ENCODE measurements around the gene ANKRD33B. TPM values are rescaled to one million over a fixed set of nuclear protein-coding genes. Genes with fewer than 3 reads are reported as not detected.

ANKRD33B gene
- total and polyA plus RNA-seq, 2 of the 8 experiments (the other 6 are each of a cell fraction or from before 2014, with no cell fraction given): 6.9 to 20.6 TPM

DNA sequence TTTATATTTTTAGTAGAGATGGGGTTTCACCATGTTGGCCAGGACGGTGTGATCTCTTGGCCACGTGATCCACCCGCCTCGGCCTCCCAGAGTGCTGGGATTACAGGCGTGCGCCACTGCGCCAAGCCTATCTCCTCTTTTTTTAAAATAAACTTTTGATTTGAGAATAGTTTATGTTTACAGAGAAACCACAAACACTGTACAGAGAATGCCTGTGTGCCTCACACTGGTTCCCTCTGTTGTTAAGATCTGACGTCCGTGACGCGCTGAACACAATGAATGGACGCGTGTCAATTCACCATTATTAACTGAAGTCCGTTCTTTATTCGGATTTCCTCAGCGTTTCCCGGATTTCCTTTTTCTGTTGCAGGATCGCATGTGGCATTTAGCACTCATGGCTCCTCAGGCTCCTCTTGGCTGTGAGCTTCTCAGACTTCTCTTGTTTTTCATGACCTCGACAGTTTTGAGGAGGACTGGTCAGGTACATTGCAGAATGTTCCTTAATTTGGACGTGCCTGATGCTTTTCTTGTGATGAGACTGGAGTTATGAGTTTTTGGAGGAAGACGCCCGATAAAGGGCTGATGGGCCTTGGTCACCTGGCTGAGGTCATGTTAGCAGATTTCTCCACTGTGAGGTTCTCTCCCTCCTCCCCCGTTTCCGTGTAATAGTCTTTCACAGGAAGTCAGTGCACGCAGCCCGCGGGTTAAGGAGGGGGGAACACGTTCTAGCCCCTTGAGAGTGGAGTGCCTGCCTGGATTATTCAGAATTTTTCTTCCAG, 69.6 kb downstream of the ANKRD33B start:
- no peak overlapping the region for H3K9ac ChIP-seq (replicated peaks in 1 of 4; ENCODE audit: extremely low read depth in 1 of 4, low read depth in 3 of 4, low read length in 3 of 4)

More for the DNA sequence above, 69.6 kb downstream of the ANKRD33B start:
- no peak overlapping the region for H3K4ac ChIP-seq (replicated peaks; ENCODE audit: insufficient read length, low read depth, low read length)
- no peak overlapping the region for H3K14ac ChIP-seq (ENCODE audit: insufficient read length)
- ChIA-PET CTCF (ENCODE audit: partially characterized antibody) (interaction anchor here (0.6 to 4.6 kb wide), 5 partner anchors 10 to 482 kb away, joined by 3 to 49 read pairs (median 3); no protein-coding TSS in a partner anchor), POLR2A (ENCODE audit: partially characterized antibody) (interaction anchor here (1.9 kb wide), 1 partner anchor 182 kb away, joined by 5 read pairs; no protein-coding TSS in a partner anchor)
- H4K8ac ChIP-seq (ENCODE audit: extremely low read depth, insufficient read depth, low read length): no peak overlapping the region
- no peak overlapping the region; the same call in 1 of the 2 replicates for H3K18ac ChIP-seq (ENCODE audit: extremely low read depth, low read length)
- no peaks in the 10 kb centered on the region for H3K27me3 ChIP-seq (replicated peaks in 1 of 4; ENCODE audit: control insufficient read depth in 3 of 4, extremely low read depth in 1 of 4, insufficient read depth in 3 of 4, low read length in 3 of 4)
- no peak overlapping the region for H2BK5ac ChIP-seq (ENCODE audit: low read depth, low read length)
- H4K91ac ChIP-seq (replicated peaks; ENCODE audit: insufficient read length, low read length): peak overlapping the region; percentile 90
- H2BK12ac ChIP-seq (ENCODE audit: low read depth, low read length): peak overlapping the region; percentile 40; the same call in 1 of the 2 replicates
- no peak overlapping the region for H3K56ac ChIP-seq (replicated peaks; ENCODE audit: insufficient read length, low read depth, low read length)
- H2AK5ac ChIP-seq (ENCODE audit: low read depth, low read length): no peak overlapping the region
- H2BK15ac ChIP-seq (ENCODE audit: low read length): peak overlapping the region; percentile 99
- peaks cover 0 to under 1% of the 10 kb centered on the region in 2 experiments for H4K20me1 ChIP-seq (replicated peaks in 1 of 2; ENCODE audit: control insufficient read depth in 1 of 2, insufficient read depth in 2 of 2, low read length in 2 of 2)
- H2BK20ac ChIP-seq (ENCODE audit: low read length): peak overlapping the region; percentile 87
- no peak overlapping the region for H4K5ac ChIP-seq (ENCODE audit: insufficient read length, low read depth, low read length)
- TF ChIP-seq TBP (IDR thresholded peaks at IDR 0.05; ENCODE audit: low read depth, low read length) (no peak), TAF7 (optimal IDR thresholded peaks at IDR 0.05; ENCODE audit: borderline replicate concordance, low read depth, low read length) (no peak), ZNF274 (IDR thresholded peaks at IDR 0.05; ENCODE audit: borderline replicate concordance, extremely low read depth, low read length) (no peak), SP1 (IDR thresholded peaks at IDR 0.05; ENCODE audit: low read depth, low read length) (no peak), JUND (IDR thresholded peaks at IDR 0.05; ENCODE audit: low read length) (no peak), RFX5 (IDR thresholded peaks at IDR 0.05; ENCODE audit: borderline replicate concordance, low read depth, low read length) (no peak), CHD1 (IDR thresholded peaks at IDR 0.05; ENCODE audit: low read depth, low read length) (no peak)
- peaks cover 3% of the 10 kb centered on the region; the same call in 1 of the 2 replicates for H3K79me1 ChIP-seq (ENCODE audit: low read depth, low read length)
- peaks cover 17 to 47% (median 35%) of the 10 kb centered on the region in 4 experiments for H3K4me1 ChIP-seq (replicated peaks in 1 of 4; ENCODE audit: control insufficient read depth in 3 of 4, insufficient read depth in 4 of 4, low read length in 3 of 4)
- peaks cover 5% of the 10 kb centered on the region for H3K23me2 ChIP-seq (ENCODE audit: low read depth, low read length)
- FAIRE-seq (no peak), DNase-seq (ENCODE audit: low read depth in 1 of 2, low spot score in 2 of 2) (no peak)
- H3K9me3 ChIP-seq (ENCODE audit: insufficient read depth in 2 of 2, low read depth in 1 of 2, low read length in 1 of 2): no peaks in the 10 kb centered on the region
- no peak overlapping the region for H3K4me3 ChIP-seq (ENCODE audit: extremely low read depth in 1 of 4, insufficient read depth in 2 of 4, low read depth in 3 of 4, low read length in 4 of 4)
- 86% methylated on average over 28 of the region's 28 CpGs; no CpG with 5 or more reads in 1 of the 2 experiments for WGBS, 2 experiments (ENCODE audit: extremely low coverage in 1 of 2, insufficient coverage in 1 of 2, insufficient read length in 1 of 2, insufficient replicate concordance in 2 of 2, low coverage in 1 of 2, low lambda C conversion rate in 2 of 2, missing lambda C conversion rate in 1 of 2)
- H2BK120ac ChIP-seq (replicated peaks; ENCODE audit: low read depth, low read length): peak overlapping the region; percentile 62
- no peak overlapping the region for H2AFZ ChIP-seq (ENCODE audit: low read length)
- H3K79me2 ChIP-seq (ENCODE audit: control insufficient read depth in 1 of 2, insufficient read depth in 2 of 2, low read length in 2 of 2): peaks cover 0 to 15% of the 10 kb centered on the region in 2 experiments; a peak in 2 of 4 replicates
- H3K36me3 ChIP-seq (ENCODE audit: control insufficient read depth in 2 of 4, insufficient read depth in 4 of 4, low read length in 3 of 4): no peaks in the 10 kb centered on the region
- no peak overlapping the region for H3K4me2 ChIP-seq (ENCODE audit: insufficient read depth in 1 of 2, low read depth in 2 of 2, low read length in 2 of 2)
- no peak overlapping the region for H3K27ac ChIP-seq (ENCODE audit: low read depth, low read length)
- H3K23ac ChIP-seq (ENCODE audit: insufficient read length): no peak overlapping the region
